OCI-LY1 (cell line): Measurements from ENCODE around the gene ACER3.

Experiments
- H2AFZ ChIP-seq: fragments of 200-600 bp; sonication (generic), shearing (Covaris generic); 2 replicates; pipeline ENCODE4 v1.6.0; 2014; ENCODE audit warnings: antibody characterized with exemption, mild to moderate bottlenecking, low read length
- H3F3A ChIP-seq: fragments of 200-600 bp; sonication (generic), shearing (Covaris generic); 2 replicates; pipeline ENCODE4 v1.6.0; 2014; ENCODE audit warnings: mild to moderate bottlenecking, antibody characterized with exemption, low read length, moderate library complexity; ENCODE audit not compliant: insufficient read depth
- H3K27ac ChIP-seq: fragments of 200-600 bp; sonication (generic); 2 replicates; pipeline ENCODE4 v1.5.1; 2014; ENCODE audit warnings: low read length, mixed run types, mild to moderate bottlenecking, low read depth; ENCODE audit not compliant: poor library complexity, severe bottlenecking
- H3K27me3 ChIP-seq: fragments of 200-600 bp; sonication (generic); 2 replicates; pipeline ENCODE4 v1.6.0; 2014; ENCODE audit warnings: antibody characterized with exemption, mild to moderate bottlenecking, low read length, moderate library complexity; ENCODE audit not compliant: insufficient read depth
- H3K36me3 ChIP-seq: fragments of 200-600 bp; sonication (generic); 2 replicates; pipeline ENCODE4 v1.6.1; 2014; ENCODE audit warnings: mild to moderate bottlenecking, antibody characterized with exemption, low read length, moderate library complexity, mixed read lengths; ENCODE audit not compliant: insufficient read depth
- H3K4me1 ChIP-seq: fragments of 200-600 bp; sonication (generic); 2 replicates; pipeline ENCODE4 v1.5.1; 2014; ENCODE audit warnings: mild to moderate bottlenecking, low read length, moderate library complexity; ENCODE audit not compliant: insufficient read depth, severe bottlenecking
- H3K4me2 ChIP-seq: fragments of 200-600 bp; sonication (generic), shearing (Covaris generic); 2 replicates; pipeline ENCODE4 v1.6.1; 2014; ENCODE audit warnings: low read length
- H3K4me3 ChIP-seq: fragments of 200-600 bp; sonication (generic); 2 replicates; pipeline ENCODE4 v1.5.1; 2014; ENCODE audit warnings: low read length, low read depth, mild to moderate bottlenecking, mixed read lengths; ENCODE audit not compliant: poor library complexity, severe bottlenecking
- H3K79me2 ChIP-seq: fragments of 200-600 bp; shearing (Covaris generic); 2 replicates; pipeline ENCODE4 v1.6.1; 2016; ENCODE audit warnings: mixed run types, low read length, mixed read lengths; ENCODE audit not compliant: insufficient read depth
- H3K9ac ChIP-seq: fragments of 200-600 bp; sonication (generic), shearing (Covaris generic); 2 replicates; pipeline ENCODE4 v1.6.1; 2014; ENCODE audit warnings: mild to moderate bottlenecking, low read length, mixed read lengths
- H3K9me2 ChIP-seq: fragments of 200-600 bp; sonication (generic), shearing (Covaris generic); 2 replicates; pipeline ENCODE4 v1.6.1; 2014; ENCODE audit warnings: low read depth, mild to moderate bottlenecking, low read length, mixed read lengths
- H3K9me3 ChIP-seq: fragments of 200-600 bp; shearing (Covaris generic); 2 replicates; pipeline ENCODE4 v1.6.1; 2014; ENCODE audit warnings: low read length, mixed read lengths
- H4K20me1 ChIP-seq: fragments of 200-600 bp; sonication (generic), shearing (Covaris generic); 2 replicates; pipeline ENCODE4 v1.6.0; 2016; ENCODE audit warnings: mild to moderate bottlenecking, low read length; ENCODE audit not compliant: insufficient read depth
- EZH2 ChIP-seq: fragments of 200-600 bp; sonication (generic), shearing (Covaris generic); IDR thresholded peaks from 2 replicates; pipeline ENCODE4 v1.8.0; 2017; ENCODE audit warnings: borderline replicate concordance, mixed run types, mild to moderate bottlenecking, antibody characterized with exemption, low read length, moderate library complexity, mixed read lengths
- TF ChIP-seq, protein P1 (sequence below): fragments of 200-600 bp; sonication (generic), shearing (Covaris generic); IDR thresholded peaks from 2 replicates; pipeline ENCODE4 v1.5.1; 2017; ENCODE audit warnings: mild to moderate bottlenecking, antibody characterized with exemption, low read length, moderate library complexity, mixed read lengths

The ACER3 gene

DNA sequence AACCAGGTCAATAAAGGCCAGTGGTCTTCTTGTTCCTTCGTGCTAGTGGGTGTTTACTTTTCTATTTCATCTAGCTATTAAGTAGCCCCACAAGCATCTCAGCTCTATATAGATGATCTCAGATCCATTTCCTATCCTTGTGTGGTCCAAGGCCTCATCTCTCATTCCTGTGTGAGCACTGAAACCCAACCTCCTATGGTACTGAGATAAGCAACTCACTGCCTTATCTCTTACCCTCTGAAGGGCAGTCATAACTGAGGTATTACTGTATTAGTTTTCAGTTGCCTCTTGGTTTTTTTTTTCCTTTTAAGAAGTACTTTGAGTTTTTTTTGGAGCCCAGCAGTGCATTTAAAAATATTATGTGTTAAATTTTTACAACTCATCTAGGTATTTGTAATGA lies 28.3 kb downstream of the ACER3 start:
- Histone ChIP-seq H3K4me2 (no peak overlapping the region), H3K27me3 (no peaks in the 10 kb centered on the region), H3K9me3 (no peaks in the 10 kb centered on the region), H3K9me2 (no peaks in the 10 kb centered on the region), H3K36me3 (no peaks in the 10 kb centered on the region), H2AFZ (no peak overlapping the region), H3K79me2 (no peaks in the 10 kb centered on the region), H4K20me1 (no peaks in the 10 kb centered on the region), H3K27ac (no peak overlapping the region), H3F3A (no peaks in the 10 kb centered on the region), H3K4me1 (no peaks in the 10 kb centered on the region), H3K4me3 (no peak overlapping the region), H3K9ac (no peak overlapping the region)
- TF ChIP-seq EZH2, result no peak
- TF ChIP-seq, protein P1, sequence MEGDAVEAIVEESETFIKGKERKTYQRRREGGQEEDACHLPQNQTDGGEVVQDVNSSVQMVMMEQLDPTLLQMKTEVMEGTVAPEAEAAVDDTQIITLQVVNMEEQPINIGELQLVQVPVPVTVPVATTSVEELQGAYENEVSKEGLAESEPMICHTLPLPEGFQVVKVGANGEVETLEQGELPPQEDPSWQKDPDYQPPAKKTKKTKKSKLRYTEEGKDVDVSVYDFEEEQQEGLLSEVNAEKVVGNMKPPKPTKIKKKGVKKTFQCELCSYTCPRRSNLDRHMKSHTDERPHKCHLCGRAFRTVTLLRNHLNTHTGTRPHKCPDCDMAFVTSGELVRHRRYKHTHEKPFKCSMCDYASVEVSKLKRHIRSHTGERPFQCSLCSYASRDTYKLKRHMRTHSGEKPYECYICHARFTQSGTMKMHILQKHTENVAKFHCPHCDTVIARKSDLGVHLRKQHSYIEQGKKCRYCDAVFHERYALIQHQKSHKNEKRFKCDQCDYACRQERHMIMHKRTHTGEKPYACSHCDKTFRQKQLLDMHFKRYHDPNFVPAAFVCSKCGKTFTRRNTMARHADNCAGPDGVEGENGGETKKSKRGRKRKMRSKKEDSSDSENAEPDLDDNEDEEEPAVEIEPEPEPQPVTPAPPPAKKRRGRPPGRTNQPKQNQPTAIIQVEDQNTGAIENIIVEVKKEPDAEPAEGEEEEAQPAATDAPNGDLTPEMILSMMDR, result no peak

GRCh38 chr11:76889411-76889975 lies 28.8 kb downstream of the ACER3 start:
- H3F3A ChIP-seq, result no peaks in the 10 kb centered on the region
- no peaks in the 10 kb centered on the region for H3K27me3 ChIP-seq
- H3K9ac ChIP-seq, result no peak overlapping the region
- TF ChIP-seq EZH2, result no peak
- TF ChIP-seq, protein P1, result no peak
- no peaks in the 10 kb centered on the region for H4K20me1 ChIP-seq
- no peaks in the 10 kb centered on the region for H3K4me1 ChIP-seq
- H3K27ac ChIP-seq, result no peak overlapping the region
- no peak overlapping the region for H3K4me3 ChIP-seq
- H3K36me3 ChIP-seq, result no peaks in the 10 kb centered on the region
- no peak overlapping the region for H2AFZ ChIP-seq
- H3K4me2 ChIP-seq, result no peak overlapping the region
- no peaks in the 10 kb centered on the region for H3K9me2 ChIP-seq
- H3K9me3 ChIP-seq, result no peaks in the 10 kb centered on the region
- H3K79me2 ChIP-seq, result no peaks in the 10 kb centered on the region

DNA sequence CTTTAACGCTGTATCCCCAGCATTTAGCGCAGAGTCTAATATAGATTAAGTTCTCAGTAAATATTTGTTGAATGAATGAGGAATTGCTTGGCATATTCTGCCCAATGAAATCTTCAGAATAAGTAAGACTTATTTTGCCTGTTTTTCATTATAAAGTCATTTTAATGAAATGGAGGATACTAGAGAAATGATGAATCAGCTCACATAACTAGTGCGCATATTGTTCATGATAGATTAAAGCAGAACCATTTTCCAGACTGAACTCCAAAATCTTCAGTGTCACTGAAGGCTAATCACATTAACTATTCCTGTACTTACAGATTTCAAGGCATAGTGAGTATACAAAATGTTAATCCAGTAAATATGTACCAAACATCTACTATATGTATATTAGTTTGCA lies 29.6 kb downstream of the ACER3 start:
- no peaks in the 10 kb centered on the region for H3K9me3 ChIP-seq
- no peaks in the 10 kb centered on the region for H3K27me3 ChIP-seq
- H3K4me3 ChIP-seq, result no peak overlapping the region
- H3K4me1 ChIP-seq, result no peaks in the 10 kb centered on the region
- no peak for TF ChIP-seq EZH2
- TF ChIP-seq, protein P1, result no peak
- no peaks in the 10 kb centered on the region for H3K9me2 ChIP-seq
- H4K20me1 ChIP-seq, result no peaks in the 10 kb centered on the region
- no peak overlapping the region for H3K9ac ChIP-seq
- H3K4me2 ChIP-seq, result no peak overlapping the region
- no peak overlapping the region for H3K27ac ChIP-seq
- no peaks in the 10 kb centered on the region for H3K36me3 ChIP-seq
- H2AFZ ChIP-seq, result no peak overlapping the region
- H3F3A ChIP-seq, result no peaks in the 10 kb centered on the region
- H3K79me2 ChIP-seq, result no peaks in the 10 kb centered on the region
